ENCODE data around the gene RAB17. TPM values are rescaled to one million over a fixed set of nuclear protein-coding genes. Genes with fewer than 3 reads are reported as not detected.
"Not testable (repeated sequence)": the region's sequence is repeated elsewhere in the genome, so short reads cannot be mapped to it uniquely, and the experiment has no call there.

The RAB17 gene
- total and polyA plus RNA-seq, 2 donors: 1.7 to 2.1 TPM

DNA sequence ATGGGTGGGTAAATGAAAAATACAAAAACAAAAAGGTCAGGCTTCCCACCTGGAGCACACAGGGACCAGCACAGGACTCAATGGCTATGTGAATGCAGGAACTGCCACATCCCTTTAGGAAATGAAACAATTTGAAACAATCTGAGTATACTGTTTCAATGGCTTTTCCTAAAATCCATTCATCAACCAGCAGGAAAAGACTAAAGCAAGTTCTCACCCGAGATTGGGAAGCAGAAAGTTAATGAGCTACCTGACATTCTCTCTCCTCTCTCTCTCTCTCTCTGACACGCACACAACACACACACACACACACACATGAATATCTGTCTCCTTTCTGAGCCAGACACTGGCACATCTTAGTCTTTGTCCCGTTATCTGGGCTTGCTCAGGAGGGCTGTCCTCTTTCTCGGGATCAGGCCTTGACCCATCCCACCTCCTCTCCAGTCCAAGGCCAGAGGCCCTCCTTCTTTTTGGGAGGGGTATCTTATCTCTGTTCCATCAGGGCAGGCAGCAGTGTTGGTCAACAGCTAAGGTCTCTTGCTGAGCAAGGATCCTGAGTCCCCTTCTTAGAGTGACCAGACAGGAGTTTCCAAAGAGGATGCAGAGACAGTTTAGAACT lies 25.2 kb upstream of the RAB17 start:
- no peak for DNase-seq (ENCODE audit: extremely low spot score)
- H3K4me1 ChIP-seq (ENCODE audit: insufficient read depth): no peaks in the 10 kb centered on the region

DNA sequence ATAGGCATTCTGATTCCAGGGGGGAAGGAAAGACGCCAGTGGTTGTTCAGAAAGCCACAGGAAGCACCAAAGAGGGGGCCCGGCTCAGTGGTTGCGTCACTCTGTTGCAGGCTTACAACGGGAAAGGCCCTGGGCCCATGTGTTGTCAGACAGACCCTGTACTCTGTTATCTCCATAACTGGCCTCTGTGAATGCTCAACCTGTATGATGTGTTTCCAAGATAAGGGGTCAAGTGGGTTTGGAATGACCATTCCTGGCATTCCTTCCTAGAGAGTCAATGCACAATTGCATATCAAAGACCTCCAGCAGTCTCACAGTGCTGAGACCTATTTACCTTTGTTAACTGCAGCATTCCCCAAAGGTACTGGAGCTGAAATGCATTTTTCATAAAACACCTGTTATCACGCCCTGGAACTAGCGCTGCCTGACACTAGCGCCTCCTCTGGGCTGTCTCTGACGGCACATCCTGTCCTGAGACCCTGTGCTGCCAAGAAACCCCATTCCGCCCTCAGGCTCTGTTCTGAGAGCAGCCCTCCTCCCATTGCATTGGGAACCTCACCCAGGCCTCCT lies 23.7 kb upstream of the RAB17 start:
- 77% methylated on average over 9 of the region's 9 CpGs for WGBS
- Histone ChIP-seq H3K4me3 (ENCODE audit: low read depth, low read length) (no peak overlapping the region), H3K27ac (ENCODE audit: low read depth) (no peak overlapping the region), H3K36me3 (ENCODE audit: insufficient read depth) (no peaks in the 10 kb centered on the region), H3K4me1 (ENCODE audit: insufficient read depth) (no peaks in the 10 kb centered on the region)
- DNase-seq (ENCODE audit: extremely low spot score): no peak

More for the DNA sequence above, 25.2 kb upstream of the RAB17 start:
- 60% methylated on average over 4 of the region's 4 CpGs for WGBS
- H3K27ac ChIP-seq (ENCODE audit: low read depth): no peak overlapping the region
- H3K36me3 ChIP-seq (ENCODE audit: insufficient read depth): no peaks in the 10 kb centered on the region
- H3K4me3 ChIP-seq (ENCODE audit: low read depth, low read length): no peak overlapping the region

DNA sequence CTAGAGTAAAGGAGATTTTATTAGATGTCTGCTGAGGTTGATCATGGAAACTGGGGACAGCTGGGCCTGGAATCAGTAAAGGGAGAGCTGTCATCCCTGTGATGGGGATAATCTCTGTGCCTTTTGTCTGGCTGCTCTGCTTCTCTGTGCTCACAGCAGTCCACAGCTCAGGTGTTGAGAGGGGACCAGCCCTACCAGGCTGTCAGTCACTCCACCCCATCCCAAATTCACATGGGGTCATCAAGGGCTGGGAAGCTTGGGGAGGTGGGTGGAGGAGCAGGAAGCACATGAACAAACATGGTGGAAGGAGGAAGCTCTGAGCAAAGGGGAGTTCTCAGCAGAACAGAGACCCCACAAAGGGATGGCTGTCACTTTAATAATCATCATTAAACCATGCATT lies 23.1 kb upstream of the RAB17 start:
- H3K27ac ChIP-seq (ENCODE audit: low read depth): no peak overlapping the region
- no peaks in the 10 kb centered on the region for H3K4me1 ChIP-seq (ENCODE audit: insufficient read depth)
- H3K4me3 ChIP-seq (ENCODE audit: low read depth, low read length): no peak overlapping the region
- no peak for DNase-seq (ENCODE audit: extremely low spot score)
- H3K36me3 ChIP-seq (ENCODE audit: insufficient read depth): no peaks in the 10 kb centered on the region

DNA sequence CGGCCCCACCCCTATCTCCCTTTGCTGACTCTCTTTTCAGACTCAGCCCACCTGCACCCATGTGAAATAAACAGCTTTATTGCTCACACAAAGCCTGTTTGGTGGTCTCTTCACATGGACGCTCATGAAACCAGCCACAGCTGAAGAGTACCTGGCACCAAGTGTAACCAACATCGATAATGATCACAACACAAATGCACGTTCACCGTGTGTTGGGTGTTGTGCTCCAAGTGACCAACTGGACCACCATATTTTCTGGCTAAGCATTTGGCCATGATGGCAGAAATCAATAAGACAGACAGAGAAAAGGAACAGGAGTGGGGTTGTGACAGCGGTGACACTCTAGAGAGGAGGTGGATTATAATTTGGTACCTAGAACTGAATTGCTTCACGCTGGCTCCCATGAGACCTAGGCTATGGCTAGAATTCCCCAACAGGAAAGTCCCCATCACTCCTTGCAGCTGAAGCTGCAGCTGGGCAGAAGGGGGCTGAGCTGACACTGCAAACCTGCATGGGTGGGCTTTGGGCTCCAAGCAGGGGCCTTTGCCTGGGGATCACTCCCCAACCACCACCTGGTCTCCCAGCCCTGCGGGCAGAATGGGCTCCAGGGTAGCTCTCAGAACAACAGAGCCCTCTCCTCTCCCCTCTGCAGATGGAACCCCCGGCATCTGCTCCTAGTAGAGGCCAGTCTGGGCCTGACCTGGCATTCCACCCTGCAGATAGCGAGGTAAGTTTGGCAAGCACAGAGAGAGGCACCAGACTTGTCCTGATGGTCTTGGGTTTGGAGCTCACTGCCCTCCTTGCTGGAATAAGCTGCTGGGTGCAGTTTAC lies 22.2 kb upstream of the RAB17 start:
- no peak for DNase-seq (ENCODE audit: extremely low spot score)
- H3K4me1 ChIP-seq (ENCODE audit: insufficient read depth): no peaks in the 10 kb centered on the region
- H3K27ac ChIP-seq (ENCODE audit: low read depth): no peak overlapping the region
- 95% methylated on average over 10 of the region's 10 CpGs for WGBS
- H3K36me3 ChIP-seq (ENCODE audit: insufficient read depth): no peaks in the 10 kb centered on the region
- no peak overlapping the region for H3K4me3 ChIP-seq (ENCODE audit: low read depth, low read length)

DNA sequence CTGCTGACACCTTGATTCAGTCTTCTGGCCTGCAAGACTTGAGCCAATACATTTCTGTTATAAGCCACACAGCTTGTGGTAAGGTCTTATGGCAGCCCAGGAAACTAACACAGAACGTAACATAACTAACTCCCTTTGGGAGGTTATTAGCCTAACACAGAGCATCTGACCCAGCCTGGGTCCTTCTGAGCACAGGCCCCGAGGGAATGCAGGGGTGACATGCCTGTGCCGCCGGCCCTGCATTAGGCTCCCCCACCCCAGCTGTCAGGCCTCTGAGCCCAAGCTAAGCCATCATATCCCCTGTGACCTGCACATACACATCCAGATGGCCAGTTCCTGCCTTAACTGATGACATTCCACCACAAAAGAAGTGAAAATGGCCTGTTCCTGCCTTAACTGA lies 16.0 kb upstream of the RAB17 start:
- not testable (repeated sequence) for H3K4me3 ChIP-seq (ENCODE audit: low read depth, low read length); H3K27ac ChIP-seq (ENCODE audit: low read depth); H3K36me3 ChIP-seq (ENCODE audit: insufficient read depth); H3K4me1 ChIP-seq (ENCODE audit: insufficient read depth); DNase-seq (ENCODE audit: extremely low spot score)
- WGBS: 96% methylated on average over 4 of the region's 4 CpGs

DNA sequence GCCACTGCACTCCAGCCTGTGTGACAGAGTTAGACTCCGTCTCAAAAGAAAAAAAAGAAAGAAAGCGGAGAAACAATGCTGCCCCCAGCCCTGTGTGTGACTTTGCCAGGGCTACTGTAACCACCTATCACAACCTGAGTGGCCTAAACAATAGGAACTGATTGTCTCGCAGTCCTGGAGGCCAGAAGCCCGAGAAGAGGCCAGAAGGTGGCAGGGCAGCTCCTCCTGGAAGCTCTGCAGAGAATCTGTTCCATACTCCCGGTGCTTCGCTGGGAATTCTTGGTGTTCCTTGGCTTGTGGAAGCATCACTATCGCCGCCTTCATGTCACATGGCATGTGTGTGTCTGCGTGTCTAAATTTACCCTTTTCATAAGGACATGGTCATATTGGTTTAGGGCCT lies 14.4 kb upstream of the RAB17 start:
- WGBS: 94% methylated on average over 9 of the region's 9 CpGs
- no peak for DNase-seq (ENCODE audit: extremely low spot score)

DNA sequence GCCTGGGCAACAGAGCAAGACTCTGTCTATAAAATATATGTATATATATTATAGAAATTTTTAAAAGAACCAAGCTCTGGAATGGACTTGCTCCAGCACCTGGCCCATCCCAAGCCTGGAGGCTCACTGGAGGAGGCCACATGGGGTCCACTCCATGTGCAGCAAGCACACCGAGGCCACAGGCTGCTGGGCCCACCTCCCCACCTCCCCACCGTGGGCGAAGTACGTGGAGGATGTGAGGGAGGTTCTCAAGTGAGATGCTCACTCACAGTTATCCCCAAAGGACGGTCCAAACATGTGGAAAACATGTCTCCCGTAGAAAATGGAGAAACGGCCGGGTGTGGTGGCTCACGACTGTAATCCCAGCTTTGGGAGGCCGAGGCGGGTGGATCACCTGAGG lies 13.9 kb upstream of the RAB17 start:
- no peak for DNase-seq (ENCODE audit: extremely low spot score)
- H3K36me3 ChIP-seq (ENCODE audit: insufficient read depth): no peaks in the 10 kb centered on the region
- no peak overlapping the region for H3K4me3 ChIP-seq (ENCODE audit: low read depth, low read length)
- no peak overlapping the region for H3K27ac ChIP-seq (ENCODE audit: low read depth)
- no peaks in the 10 kb centered on the region for H3K4me1 ChIP-seq (ENCODE audit: insufficient read depth)
- 94% methylated on average over 11 of the region's 11 CpGs for WGBS

More for the DNA sequence above, 14.4 kb upstream of the RAB17 start:
- Histone ChIP-seq H3K36me3 (ENCODE audit: insufficient read depth) (no peaks in the 10 kb centered on the region), H3K4me1 (ENCODE audit: insufficient read depth) (no peaks in the 10 kb centered on the region), H3K4me3 (ENCODE audit: low read depth, low read length) (no peak overlapping the region), H3K27ac (ENCODE audit: low read depth) (no peak overlapping the region)

DNA sequence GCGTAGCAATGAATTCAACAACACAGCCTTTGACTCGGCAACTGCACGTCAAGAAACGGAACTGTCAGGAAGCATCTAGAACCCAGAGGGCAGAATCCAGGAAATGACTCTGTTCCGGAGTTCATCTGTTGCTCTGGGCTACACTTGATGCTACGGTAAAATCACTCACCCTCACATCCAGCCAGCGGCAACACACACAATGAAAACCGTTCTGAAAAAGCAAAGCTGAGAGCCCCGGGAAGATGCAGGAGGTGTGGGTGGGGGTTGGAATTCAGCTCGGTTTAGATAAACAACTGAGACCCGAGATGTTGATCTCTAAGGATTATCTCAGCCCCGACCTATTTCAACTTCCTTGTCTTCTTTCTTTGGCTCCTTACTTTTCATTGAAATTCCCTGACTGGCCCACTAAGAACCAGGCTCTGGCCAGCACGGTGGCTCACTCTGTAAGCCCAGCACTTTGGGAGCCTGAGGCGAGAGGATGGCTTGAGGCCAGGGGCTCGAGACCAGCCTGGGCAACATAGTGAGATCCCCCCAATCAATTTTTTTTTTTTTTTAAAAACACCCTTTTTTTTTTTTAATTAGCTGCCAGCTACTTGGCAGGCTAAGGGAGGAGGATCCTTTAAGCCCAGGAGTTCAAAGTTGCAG lies 13.3 kb upstream of the RAB17 start:
- no peak for DNase-seq (ENCODE audit: extremely low spot score)
- 40% methylated on average over 15 of the region's 15 CpGs for WGBS
- Histone ChIP-seq H3K4me1 (ENCODE audit: insufficient read depth) (no peaks in the 10 kb centered on the region), H3K36me3 (ENCODE audit: insufficient read depth) (no peaks in the 10 kb centered on the region), H3K27ac (ENCODE audit: low read depth) (no peak overlapping the region), H3K4me3 (ENCODE audit: low read depth, low read length) (no peak overlapping the region)

DNA sequence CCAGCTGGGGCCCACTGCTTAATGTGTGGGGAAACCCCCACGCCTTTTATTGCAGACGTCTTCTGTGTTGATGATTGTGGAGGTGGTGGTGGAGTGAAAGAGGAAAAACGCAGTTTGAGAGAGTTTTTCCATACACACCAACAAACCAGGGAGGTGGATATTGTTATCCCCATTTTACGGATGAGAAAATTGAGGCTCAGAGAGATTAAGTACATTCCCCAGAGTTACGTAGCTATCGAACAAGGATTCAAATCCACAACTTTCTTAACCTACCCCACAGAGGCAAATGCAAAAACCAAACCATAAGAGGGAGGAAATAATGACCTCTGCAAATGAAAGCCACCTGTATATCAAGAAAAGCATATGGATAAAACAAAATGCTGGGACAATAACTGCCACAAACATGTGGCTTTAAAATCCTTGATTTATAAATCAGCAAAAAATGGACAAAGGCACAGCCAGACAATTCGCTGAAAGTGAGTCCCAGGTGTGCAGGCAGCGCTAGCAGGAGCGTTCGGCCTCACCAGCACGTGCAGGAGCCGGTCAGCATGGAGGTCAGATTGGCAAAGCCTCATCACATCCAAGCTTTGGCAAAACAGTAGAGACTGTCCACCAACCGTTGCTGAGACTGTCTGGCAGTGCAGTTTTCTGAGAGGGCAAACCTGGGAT lies 12.6 kb upstream of the RAB17 start:
- Histone ChIP-seq H3K4me1 (ENCODE audit: insufficient read depth) (no peaks in the 10 kb centered on the region), H3K4me3 (ENCODE audit: low read depth, low read length) (no peak overlapping the region), H3K27ac (ENCODE audit: low read depth) (no peak overlapping the region), H3K36me3 (ENCODE audit: insufficient read depth) (no peaks in the 10 kb centered on the region)
- DNase-seq (ENCODE audit: extremely low spot score): no peak
- WGBS: 88% methylated on average over 13 of the region's 13 CpGs

DNA sequence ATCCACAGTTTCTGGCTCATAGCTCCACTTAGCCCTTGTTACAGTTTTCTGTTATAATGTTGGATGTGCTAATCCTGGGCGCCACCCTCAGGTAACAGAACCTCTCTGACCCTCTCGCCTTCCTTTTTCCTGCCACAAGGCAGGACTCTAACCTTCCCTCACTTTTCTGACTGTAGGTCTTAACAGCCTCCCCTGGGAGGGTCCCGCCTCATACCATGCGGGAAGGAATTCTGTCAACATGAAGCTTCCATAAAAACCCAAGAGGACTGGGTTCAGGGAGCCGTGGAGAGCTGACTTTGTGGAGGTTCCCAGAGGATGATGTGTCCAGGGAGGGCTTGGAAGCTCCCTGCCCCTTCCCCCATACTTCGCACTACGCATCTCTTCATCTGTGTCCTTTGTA lies 11.9 kb upstream of the RAB17 start:
- Histone ChIP-seq H3K4me3 (ENCODE audit: low read depth, low read length) (no peak overlapping the region), H3K27ac (ENCODE audit: low read depth) (no peak overlapping the region), H3K36me3 (ENCODE audit: insufficient read depth) (no peaks in the 10 kb centered on the region), H3K4me1 (ENCODE audit: insufficient read depth) (no peaks in the 10 kb centered on the region)
- DNase-seq (ENCODE audit: extremely low spot score): no peak
- WGBS: 85% methylated on average over 7 of the region's 7 CpGs

DNA sequence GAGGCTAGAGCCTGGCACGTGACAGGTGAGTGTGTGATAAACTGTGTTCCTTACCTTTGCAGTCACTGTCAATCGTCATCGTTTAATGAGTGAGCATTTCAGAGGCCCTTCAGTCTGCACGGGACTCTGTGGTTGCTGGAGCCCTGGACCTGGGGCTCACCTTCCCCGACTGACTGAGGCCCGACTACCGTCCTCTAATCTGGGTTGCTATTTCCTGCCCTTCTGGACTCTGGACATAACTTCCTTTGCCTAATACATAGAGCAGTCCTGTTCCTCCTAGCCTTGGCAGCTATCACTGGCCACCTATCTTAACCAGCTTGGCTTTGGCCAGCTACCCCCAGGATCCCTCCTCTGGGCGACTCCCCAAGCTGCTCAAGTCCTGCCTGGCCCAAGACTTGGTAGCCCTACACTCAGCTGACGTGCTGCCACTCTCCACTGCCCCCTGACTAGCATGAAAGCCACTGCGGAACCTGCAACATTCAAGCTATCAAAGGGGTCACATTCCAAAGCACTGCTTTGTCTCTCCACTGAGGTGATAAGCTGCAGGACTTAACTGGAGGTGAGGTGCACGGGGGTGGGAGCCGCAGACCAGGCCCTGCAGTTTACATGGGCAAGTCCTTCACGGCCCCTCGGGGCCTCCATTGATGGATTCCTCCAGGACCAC lies 11.1 kb upstream of the RAB17 start:
- Histone ChIP-seq H3K27ac (ENCODE audit: low read depth) (no peak overlapping the region), H3K4me3 (ENCODE audit: low read depth, low read length) (no peak overlapping the region), H3K36me3 (ENCODE audit: insufficient read depth) (no peaks in the 10 kb centered on the region), H3K4me1 (ENCODE audit: insufficient read depth) (no peaks in the 10 kb centered on the region)
- DNase-seq (ENCODE audit: extremely low spot score): no peak
- WGBS: 92% methylated on average over 14 of the region's 14 CpGs

DNA sequence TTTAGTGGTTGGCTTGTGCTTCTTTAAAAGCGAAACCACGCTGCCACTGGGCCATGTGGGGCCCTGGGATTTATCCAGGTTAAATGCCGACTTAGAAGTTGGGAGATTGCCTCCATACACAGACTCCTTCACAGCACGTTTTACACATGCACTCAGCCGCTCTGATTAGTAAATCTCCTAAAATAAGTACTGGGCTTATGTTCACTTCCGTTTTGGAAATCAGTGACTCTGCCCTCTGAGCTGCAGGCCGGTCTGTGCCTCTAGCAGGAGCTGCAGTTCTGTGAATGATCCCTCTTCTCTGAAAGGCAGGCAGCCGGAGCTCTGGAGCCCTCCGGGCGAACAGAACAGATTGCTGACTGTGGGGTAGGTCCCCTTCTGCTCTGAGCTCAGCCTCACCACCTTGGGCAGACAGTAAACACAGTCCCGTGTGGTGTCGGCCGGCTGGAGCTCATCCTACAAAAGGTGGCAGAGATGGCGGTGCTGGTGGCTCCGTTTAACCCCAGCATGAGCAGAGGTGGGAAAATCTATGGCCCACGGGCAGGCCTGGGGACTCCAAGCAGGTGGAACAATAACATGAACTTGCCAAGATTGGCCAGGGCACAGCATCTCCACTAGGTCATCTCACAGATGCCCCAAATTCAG lies 9.8 kb upstream of the RAB17 start:
- no peak for DNase-seq (ENCODE audit: extremely low spot score)
- no peaks in the 10 kb centered on the region for H3K36me3 ChIP-seq (ENCODE audit: insufficient read depth)
- 28% methylated on average over 16 of the region's 16 CpGs for WGBS
- H3K4me1 ChIP-seq (ENCODE audit: insufficient read depth): no peaks in the 10 kb centered on the region
- peak overlapping the region; percentile 8 for H3K4me3 ChIP-seq (ENCODE audit: low read depth, low read length)
- no peak overlapping the region for H3K27ac ChIP-seq (ENCODE audit: low read depth)
